Stomach smooth muscle (tissue), 2 donors: ENCODE data around the gene DBF4B.

Experiments
- H3K27ac ChIP-seq: one replicate; pipeline ENCODE4 v1.7.0; 2013; ENCODE audit warnings: mild to moderate bottlenecking, low read length, inconsistent platforms
- H3K27me3 ChIP-seq, 2 donors: one replicate each; pipeline ENCODE4 v1.7.0; 2013; ENCODE audit warnings: low read length in 2 of 2; ENCODE audit not compliant: insufficient read depth in 2 of 2, control insufficient read depth in 1 of 2
- H3K36me3 ChIP-seq, 2 donors: one replicate each; pipeline ENCODE4 v1.7.0; 2013; ENCODE audit warnings: low read length in 2 of 2; ENCODE audit not compliant: control insufficient read depth in 2 of 2, insufficient read depth in 2 of 2
- H3K4me1 ChIP-seq: one replicate; pipeline ENCODE4 v1.7.0; 2013; ENCODE audit warnings: low read length; ENCODE audit not compliant: control insufficient read depth, insufficient read depth
- H3K4me3 ChIP-seq, 2 donors: one replicate each; pipeline ENCODE4 v1.7.0; 2013; ENCODE audit warnings: low read length in 2 of 2
- H3K9ac ChIP-seq, 2 donors: one replicate each; pipeline ENCODE4 v1.7.0; 2013; ENCODE audit warnings: low read length in 2 of 2, mild to moderate bottlenecking in 1 of 2
- H3K9me3 ChIP-seq, 2 donors: one replicate each; pipeline ENCODE4 v1.7.0; 2013; ENCODE audit warnings: low read length in 2 of 2; ENCODE audit not compliant: control insufficient read depth in 2 of 2
- donor health status: healthy.
- donor health status: Pancreatic carcinoma.

DBF4B gene

DNA sequence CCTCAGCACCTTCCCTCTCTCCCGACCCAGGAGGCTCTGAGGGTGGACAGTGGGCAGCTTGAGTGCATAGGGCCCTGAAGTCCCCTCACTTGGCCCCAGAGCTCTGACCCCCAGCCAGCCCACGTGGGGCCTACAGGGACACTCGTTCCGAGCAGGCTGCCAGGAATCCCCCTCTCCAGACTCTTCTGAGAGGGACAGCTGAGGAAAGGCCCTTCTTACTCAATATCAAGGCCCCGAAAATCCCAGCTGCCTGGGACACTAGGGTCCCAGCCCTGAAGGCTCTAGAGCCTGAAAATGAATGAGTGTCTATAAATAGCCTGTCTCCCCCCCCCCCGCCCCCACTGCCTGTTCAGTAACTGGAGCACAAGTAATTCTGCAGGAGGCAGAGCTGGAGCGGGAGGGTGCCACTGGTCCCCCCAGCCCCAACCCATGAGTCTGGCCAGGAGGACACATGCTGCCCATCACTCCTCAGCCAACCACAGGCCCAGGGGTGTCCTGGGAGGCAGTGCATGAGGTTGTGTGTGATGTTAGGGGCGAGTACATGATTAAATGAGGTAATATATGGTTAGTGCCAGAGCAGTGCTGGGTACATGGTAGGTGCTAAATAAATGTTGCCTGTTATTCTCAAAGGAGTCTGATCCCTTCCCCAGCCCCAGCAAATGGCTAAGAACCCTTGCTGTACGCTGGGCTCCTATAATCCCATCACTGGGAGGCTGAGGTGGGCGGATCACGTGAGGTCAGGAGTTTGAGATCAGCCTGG is 61.9 kb downstream of the DBF4B start:
- Histone ChIP-seq H3K9ac (no peak overlapping the region), H3K4me3 (no peak overlapping the region), H3K27ac (no peak overlapping the region), H3K27me3 (peaks cover 9 to 13% of the 10 kb centered on the region in 2 donors), H3K4me1 (peaks cover 6% of the 10 kb centered on the region), H3K36me3 (no peaks in the 10 kb centered on the region), H3K9me3 (no peaks in the 10 kb centered on the region)

DNA sequence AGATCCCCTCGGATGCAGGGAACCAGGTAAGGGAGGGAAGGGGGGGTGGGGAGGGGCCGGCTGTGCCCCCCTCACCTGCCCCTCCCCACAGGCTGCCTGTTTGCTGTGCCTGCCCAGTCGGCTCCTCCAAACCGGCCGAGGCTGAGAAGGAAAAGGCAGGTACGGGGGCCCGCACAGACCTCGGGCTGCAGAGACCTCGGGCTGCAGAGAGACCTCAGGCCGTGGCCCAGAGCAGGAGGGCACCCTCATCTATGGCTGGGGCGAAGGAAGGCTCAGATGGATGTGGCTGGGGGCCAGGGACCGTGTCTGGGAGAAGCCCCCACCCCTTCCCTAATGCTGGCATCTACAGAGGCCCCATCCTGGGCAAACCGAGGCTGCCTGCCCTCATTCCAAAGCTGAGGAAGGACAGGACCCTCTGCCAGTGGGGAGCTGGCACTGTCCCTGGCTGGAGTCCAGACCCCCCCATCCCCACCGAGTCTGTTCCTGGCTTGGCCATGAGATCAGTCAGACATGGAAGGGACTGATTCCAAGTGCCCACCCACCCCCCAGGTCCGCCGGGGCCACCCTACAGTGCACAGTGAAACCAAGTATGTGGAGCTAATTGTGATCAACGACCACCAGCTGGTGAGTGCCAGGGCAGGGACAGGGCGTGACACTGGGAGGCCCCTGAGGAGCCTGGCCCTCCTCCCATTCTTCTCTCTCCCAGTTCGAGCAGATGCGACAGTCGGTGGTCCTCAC is 64.0 kb downstream of the DBF4B start:
- H3K9me3 ChIP-seq: no peaks in the 10 kb centered on the region
- peaks cover 16% of the 10 kb centered on the region for H3K4me1 ChIP-seq
- H3K27ac ChIP-seq: no peak overlapping the region
- H3K9ac ChIP-seq: no peak overlapping the region
- H3K36me3 ChIP-seq: no peaks in the 10 kb centered on the region
- no peak overlapping the region for H3K4me3 ChIP-seq
- peaks cover 6 to 13% of the 10 kb centered on the region in 2 donors for H3K27me3 ChIP-seq

DNA sequence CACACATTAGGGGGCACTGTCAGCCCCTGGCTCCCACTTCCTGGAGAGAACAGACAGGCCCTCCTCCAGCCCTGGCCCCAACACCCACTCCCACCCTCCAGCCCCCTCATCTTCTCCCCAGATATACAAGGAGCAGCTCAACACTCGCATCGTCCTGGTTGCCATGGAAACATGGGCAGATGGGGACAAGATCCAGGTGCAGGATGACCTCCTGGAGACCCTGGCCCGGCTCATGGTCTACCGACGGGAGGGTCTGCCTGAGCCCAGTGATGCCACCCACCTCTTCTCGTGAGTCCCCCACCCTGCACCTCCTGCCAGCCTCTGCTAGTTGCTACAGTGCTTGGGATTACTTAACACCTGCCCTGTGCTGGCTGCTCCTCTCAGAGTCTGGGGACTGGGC is 64.7 kb downstream of the DBF4B start:
- Histone ChIP-seq H3K4me1 (peaks cover 16% of the 10 kb centered on the region), H3K9ac (no peak overlapping the region), H3K36me3 (no peaks in the 10 kb centered on the region), H3K9me3 (no peaks in the 10 kb centered on the region), H3K4me3 (no peak overlapping the region), H3K27ac (no peak overlapping the region), H3K27me3 (peaks cover 6 to 13% of the 10 kb centered on the region in 2 donors)

DNA sequence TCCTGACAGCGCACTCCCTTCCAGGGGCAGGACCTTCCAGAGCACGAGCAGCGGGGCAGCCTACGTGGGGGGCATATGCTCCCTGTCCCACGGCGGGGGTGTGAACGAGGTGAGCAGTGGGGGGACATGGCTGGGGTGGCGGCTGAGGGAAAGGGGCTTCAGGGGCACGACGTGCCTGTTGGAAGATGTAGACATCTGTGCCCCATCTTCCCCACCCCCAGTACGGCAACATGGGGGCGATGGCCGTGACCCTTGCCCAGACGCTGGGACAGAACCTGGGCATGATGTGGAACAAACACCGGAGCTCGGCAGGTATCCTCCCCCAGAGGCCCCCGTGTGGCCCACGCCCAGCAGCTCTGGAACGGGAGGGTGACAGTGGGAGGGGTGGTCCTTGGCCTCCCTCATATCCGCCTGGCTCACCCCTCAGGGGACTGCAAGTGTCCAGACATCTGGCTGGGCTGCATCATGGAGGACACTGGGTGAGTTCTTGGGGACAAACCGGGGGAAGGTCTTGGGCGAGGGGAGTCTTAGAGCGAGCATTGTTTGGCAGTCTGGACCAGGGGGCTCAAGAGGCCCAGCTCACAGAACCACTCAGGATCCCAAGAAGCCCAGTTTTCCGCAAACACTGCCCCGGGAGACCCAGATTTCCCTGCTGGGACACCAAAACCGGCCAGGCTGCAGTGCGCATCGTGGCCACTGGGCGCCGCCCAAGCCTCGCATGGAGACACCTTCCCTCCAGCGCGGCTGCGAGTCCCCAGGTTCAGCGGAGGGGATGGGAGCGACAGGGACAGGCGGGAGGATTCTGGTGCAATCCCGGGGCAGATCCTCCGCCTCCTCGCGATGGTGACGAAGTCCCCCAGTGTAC is 66.0 kb downstream of the DBF4B start:
- peaks cover 6 to 13% of the 10 kb centered on the region in 2 donors for H3K27me3 ChIP-seq
- H3K4me1 ChIP-seq: peaks cover 26% of the 10 kb centered on the region
- H3K27ac ChIP-seq: peak overlapping the region; percentile 31
- H3K9me3 ChIP-seq: no peaks in the 10 kb centered on the region
- peak overlapping the region; percentile 68 to 79 for H3K4me3 ChIP-seq
- no peaks in the 10 kb centered on the region for H3K36me3 ChIP-seq
- H3K9ac ChIP-seq: no peak overlapping the region

DNA sequence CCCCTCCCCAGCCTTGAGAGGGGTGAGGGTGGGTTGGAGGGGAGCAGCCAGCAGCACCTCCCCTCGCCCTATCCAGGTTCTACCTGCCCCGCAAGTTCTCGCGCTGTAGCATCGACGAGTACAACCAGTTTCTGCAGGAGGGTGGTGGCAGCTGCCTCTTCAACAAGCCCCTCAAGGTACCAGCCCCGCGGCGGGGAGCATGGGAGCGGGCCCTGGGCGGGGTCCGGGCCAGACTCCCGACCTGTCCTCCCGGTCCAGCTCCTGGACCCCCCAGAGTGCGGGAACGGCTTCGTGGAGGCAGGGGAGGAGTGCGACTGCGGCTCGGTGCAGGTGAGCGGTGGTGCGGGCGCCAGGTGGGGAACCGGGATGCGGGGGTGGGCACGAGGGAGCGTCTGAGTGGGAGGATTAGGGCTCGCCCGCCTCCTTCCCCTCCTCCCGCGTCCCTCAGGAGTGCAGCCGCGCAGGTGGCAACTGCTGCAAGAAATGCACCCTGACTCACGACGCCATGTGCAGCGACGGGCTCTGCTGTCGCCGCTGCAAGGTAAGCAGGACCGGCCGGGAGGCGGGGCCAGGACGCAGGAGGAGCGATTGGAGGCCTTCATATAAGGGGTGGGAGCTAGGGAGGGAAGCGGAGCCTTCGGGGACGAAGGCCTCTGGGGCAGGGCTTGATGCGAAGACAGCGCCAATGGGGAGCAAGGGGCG is 66.8 kb downstream of the DBF4B start:
- Histone ChIP-seq H3K4me3 (peak overlapping the region; percentile 68 to 79), H3K9me3 (no peaks in the 10 kb centered on the region), H3K4me1 (peaks cover 31% of the 10 kb centered on the region), H3K9ac (no peak overlapping the region), H3K36me3 (no peaks in the 10 kb centered on the region), H3K27me3 (peaks cover 6 to 13% of the 10 kb centered on the region in 2 donors), H3K27ac (peak overlapping the region; percentile 31)

DNA sequence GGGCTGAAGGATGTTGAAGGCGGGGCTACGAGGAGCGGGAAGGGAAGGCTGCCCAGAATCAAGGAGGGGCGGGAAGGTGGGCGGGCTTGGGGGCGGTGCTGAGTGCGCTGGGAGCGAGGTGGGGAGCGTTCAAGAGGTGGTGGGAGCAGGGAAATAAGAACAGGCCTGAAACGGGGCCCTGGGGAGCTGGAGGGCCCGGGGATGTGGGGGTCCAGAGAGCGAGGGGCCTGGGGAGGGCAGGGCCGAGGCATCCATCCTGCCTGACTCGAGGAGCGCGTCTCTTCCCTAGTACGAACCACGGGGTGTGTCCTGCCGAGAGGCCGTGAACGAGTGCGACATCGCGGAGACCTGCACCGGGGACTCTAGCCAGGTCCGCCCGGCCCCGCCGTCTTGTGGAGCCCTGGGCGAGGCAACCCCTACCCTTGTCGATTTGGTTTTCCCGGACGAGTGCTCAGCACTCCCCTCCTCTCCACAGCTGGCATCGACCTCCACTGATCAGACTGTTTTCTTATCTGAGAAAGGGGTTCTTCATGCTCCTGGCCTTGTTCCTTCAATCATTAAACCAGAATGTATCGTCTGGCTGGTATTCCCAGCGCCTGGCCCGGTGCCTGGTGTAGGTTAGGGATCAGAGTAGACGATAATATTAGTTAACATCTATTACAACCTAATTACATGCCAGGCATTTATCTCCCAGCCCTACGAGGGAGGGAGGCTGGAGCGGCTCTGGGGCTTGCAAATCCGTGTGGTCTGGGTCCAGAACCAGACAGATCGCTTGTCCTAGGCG is 67.6 kb downstream of the DBF4B start:
- Histone ChIP-seq H3K27me3 (peaks cover 6 to 13% of the 10 kb centered on the region in 2 donors), H3K36me3 (no peaks in the 10 kb centered on the region), H3K4me1 (peaks cover 32% of the 10 kb centered on the region), H3K9ac (peak overlapping the region; percentile 68 to 73), H3K27ac (peak overlapping the region; percentile 18), H3K4me3 (peak overlapping the region; percentile 68 to 79), H3K9me3 (no peaks in the 10 kb centered on the region)

DNA sequence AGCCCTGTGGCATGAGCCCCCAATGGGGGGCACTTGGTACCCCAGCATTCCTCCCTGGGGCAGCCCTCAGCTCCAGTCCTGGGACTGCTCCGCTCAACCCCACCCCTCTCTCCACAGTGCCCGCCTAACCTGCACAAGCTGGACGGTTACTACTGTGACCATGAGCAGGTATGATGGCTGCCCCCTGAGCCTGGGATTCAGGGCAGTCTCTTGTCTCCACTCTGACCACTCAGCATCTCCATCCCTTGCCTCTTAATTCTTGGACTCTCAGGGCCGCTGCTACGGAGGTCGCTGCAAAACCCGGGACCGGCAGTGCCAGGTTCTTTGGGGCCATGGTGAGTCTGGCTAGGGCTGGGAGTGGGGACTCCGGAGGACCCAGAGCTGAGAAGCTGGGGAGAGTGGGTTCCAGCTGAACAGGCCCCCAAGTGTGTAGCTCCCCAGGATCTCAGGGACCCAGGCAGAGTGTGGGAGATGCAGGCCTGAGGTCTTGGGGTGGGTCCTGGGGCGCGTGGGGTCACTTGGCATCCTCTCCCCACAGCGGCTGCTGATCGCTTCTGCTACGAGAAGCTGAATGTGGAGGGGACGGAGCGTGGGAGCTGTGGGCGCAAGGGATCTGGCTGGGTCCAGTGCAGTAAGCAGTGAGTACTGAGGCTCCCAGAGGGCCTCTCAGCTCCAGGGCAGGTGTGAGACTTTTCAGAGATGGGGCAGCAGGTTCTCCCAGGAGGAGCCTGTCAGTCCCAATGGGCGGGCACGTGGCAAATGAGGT is 68.3 kb downstream of the DBF4B start:
- Histone ChIP-seq H3K27me3 (peaks cover 6 to 13% of the 10 kb centered on the region in 2 donors), H3K9ac (peak overlapping the region in 1 of 2 donors; percentile 68), H3K4me3 (no peak overlapping the region), H3K9me3 (no peaks in the 10 kb centered on the region), H3K4me1 (peaks cover 40% of the 10 kb centered on the region), H3K36me3 (no peaks in the 10 kb centered on the region), H3K27ac (no peak overlapping the region)

DNA sequence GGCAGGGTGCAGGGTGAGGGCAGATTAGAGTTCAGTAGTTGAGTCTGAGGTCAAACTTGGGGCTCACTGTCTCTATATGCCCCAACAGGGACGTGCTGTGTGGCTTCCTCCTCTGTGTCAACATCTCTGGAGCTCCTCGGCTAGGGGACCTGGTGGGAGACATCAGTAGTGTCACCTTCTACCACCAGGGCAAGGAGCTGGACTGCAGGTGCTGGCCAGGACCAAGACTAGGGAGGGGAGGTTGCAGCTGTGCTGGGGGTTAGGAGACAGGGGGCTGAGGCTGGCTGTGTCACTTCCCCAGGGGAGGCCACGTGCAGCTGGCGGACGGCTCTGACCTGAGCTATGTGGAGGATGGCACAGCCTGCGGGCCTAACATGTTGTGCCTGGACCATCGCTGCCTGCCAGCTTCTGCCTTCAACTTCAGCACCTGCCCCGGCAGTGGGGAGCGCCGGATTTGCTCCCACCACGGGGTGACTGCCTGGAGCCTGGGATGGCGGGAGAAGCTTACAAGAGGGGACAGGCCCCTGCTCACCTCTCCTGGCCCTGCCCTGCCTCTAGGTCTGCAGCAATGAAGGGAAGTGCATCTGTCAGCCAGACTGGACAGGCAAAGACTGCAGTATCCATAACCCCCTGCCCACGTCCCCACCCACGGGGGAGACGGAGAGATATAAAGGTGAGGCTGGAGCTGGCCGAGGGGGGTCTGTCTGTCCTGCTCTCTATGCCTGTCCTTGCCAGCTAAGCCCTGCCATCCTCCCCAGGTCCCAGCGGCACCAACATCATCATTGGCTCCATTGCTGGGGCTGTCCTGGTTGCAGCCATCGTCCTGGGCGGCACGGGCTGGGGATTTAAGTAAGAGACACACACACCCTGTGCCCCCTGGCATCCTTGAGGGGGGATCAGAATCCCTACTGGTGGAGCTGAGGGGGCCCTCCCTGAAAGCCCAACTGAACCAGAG is 69.2 kb downstream of the DBF4B start:
- Histone ChIP-seq H3K4me1 (peaks cover 49% of the 10 kb centered on the region), H3K27ac (no peak overlapping the region), H3K27me3 (peaks cover 4 to 7% of the 10 kb centered on the region in 2 donors), H3K4me3 (no peak overlapping the region), H3K9ac (no peak overlapping the region), H3K36me3 (no peaks in the 10 kb centered on the region), H3K9me3 (no peaks in the 10 kb centered on the region)
